HUES6 (cell line): ENCODE data around the gene PRR7.

ENCODE experiments used
- H3K27ac ChIP-seq: 2 replicates; pipeline ENCODE4 v1.7.0; 2013; ENCODE audit warnings: low read depth, mild to moderate bottlenecking, low read length, inconsistent platforms
- H3K27me3 ChIP-seq: 2 replicates; pipeline ENCODE4 v1.6.1; 2013; ENCODE audit warnings: low read length; ENCODE audit not compliant: control insufficient read depth, insufficient read depth
- H3K36me3 ChIP-seq: 2 replicates; pipeline ENCODE4 v1.6.1; 2013; ENCODE audit warnings: low read length; ENCODE audit not compliant: control insufficient read depth, insufficient read depth
- H3K4me1 ChIP-seq: 2 replicates; pipeline ENCODE4 v1.6.1; 2013; ENCODE audit warnings: low read length; ENCODE audit not compliant: control insufficient read depth, insufficient read depth
- H3K4me3 ChIP-seq: 2 replicates; pipeline ENCODE4 v1.5.1; 2013; ENCODE audit warnings: low read depth, low read length
- H3K9ac ChIP-seq: one replicate; pipeline ENCODE4 v1.6.1; 2013; ENCODE audit warnings: mild to moderate bottlenecking, low read length
- H3K9me3 ChIP-seq: 2 replicates; pipeline ENCODE4 v1.6.1; 2013; ENCODE audit warnings: low read depth, low read length; ENCODE audit not compliant: control insufficient read depth, insufficient read depth

Gene PRR7

GRCh38 chr5:177440211-177440989 is 6.2 kb upstream of the PRR7 start:
- Histone ChIP-seq H3K36me3 (peaks cover 54% of the 10 kb centered on the region), H3K4me1 (peaks cover 17% of the 10 kb centered on the region), H3K9me3 (no peaks in the 10 kb centered on the region), H3K9ac (peak overlapping the region; percentile 7), H3K4me3 (no peak overlapping the region), H3K27ac (no peak overlapping the region), H3K27me3 (peaks cover 4% of the 10 kb centered on the region)

GRCh38 chr5:177440990-177441780 is 5.4 kb upstream of the PRR7 start:
- Histone ChIP-seq H3K9ac (no peak overlapping the region), H3K4me1 (peaks cover 23% of the 10 kb centered on the region), H3K27ac (no peak overlapping the region), H3K36me3 (peaks cover 46% of the 10 kb centered on the region), H3K9me3 (no peaks in the 10 kb centered on the region), H3K27me3 (peaks cover 10% of the 10 kb centered on the region), H3K4me3 (no peak overlapping the region)

DNA sequence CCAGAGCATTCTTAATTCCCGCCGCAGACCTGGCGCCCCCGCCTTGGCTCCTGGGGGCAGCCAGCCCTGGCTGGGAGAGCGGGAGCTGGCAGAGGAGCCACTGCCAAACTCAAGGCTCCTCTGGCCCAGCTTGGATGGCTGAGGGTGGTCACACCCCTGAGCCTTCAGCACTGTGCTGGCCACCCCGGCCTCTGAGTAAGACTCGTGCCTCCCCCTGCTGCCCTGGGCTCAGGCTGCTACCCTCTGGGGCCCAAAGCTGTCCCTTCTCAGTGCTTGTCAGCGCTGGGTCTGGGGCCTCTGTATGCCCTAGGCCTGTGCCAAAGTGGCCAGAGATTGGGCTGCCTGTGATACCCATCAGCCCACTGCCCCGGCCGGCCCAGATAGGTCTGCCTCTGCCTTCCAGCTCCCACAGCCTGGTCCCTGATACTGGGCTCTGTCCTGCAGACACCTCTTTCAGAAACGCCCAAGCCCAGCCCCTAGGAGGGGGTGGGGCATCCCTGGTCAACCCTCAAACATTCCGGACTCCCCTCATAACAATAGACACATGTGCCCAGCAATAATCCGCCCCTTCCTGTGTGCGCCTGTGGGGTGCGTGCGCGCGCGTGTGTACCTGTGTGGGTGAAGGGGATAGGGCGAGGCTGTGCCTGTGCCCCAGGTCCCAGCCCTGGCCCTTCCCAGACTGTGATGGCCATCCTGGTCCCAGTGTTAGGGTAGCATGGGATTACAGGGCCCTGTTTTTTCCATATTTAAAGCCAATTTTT is 4.4 kb upstream of the PRR7 start:
- H3K4me3 ChIP-seq, result no peak overlapping the region
- no peak overlapping the region for H3K9ac ChIP-seq
- H3K27ac ChIP-seq, result no peak overlapping the region
- peaks cover 24% of the 10 kb centered on the region for H3K4me1 ChIP-seq
- H3K9me3 ChIP-seq, result no peaks in the 10 kb centered on the region
- H3K36me3 ChIP-seq, result peaks cover 37% of the 10 kb centered on the region
- peaks cover 11% of the 10 kb centered on the region for H3K27me3 ChIP-seq

DNA sequence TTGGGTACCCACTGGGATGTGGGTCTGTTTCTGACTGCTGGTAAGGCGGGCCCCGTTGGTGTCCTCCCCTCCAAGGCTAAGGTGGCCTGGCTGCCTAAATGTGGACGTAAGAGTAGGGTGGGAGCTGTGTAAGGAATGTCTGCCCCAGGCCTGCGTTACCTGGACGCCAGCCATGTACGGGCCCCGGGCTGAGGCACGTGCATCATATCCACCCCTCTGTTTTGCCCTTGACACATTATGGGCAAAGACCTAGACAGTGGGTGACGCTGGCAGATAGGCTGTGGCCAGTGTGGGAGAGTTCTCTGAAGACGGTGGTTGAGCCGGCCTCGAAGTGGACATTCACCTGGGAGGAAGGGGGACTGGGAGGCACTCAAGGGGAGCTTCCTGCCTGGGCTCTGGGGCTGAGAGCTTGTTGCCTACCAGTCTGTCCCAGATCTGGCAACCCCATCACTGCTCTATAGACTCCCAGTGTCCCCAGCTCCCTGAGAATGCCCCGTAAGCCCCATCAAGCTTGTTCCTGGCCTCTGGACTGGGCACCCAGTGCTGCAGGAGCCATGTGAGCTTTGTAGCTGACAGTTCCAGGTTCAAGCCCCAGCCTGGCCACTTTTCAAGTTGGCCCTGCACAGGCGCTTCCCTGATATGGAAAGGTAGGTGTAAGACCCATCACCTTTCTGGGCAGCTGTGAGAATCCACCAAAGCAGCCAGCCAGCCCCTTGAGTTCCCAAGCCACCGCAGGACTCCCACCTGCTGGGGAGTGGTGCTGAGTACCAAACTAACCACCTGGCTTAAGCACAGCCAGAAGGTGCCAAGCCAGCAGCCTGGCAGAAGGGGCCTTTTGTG is 3.2 kb upstream of the PRR7 start:
- H3K4me1 ChIP-seq, result peaks cover 33% of the 10 kb centered on the region
- no peak overlapping the region for H3K27ac ChIP-seq
- H3K9ac ChIP-seq, result no peak overlapping the region
- peaks cover 11% of the 10 kb centered on the region for H3K27me3 ChIP-seq
- H3K36me3 ChIP-seq, result peaks cover 26% of the 10 kb centered on the region
- H3K9me3 ChIP-seq, result no peaks in the 10 kb centered on the region
- H3K4me3 ChIP-seq, result no peak overlapping the region

DNA sequence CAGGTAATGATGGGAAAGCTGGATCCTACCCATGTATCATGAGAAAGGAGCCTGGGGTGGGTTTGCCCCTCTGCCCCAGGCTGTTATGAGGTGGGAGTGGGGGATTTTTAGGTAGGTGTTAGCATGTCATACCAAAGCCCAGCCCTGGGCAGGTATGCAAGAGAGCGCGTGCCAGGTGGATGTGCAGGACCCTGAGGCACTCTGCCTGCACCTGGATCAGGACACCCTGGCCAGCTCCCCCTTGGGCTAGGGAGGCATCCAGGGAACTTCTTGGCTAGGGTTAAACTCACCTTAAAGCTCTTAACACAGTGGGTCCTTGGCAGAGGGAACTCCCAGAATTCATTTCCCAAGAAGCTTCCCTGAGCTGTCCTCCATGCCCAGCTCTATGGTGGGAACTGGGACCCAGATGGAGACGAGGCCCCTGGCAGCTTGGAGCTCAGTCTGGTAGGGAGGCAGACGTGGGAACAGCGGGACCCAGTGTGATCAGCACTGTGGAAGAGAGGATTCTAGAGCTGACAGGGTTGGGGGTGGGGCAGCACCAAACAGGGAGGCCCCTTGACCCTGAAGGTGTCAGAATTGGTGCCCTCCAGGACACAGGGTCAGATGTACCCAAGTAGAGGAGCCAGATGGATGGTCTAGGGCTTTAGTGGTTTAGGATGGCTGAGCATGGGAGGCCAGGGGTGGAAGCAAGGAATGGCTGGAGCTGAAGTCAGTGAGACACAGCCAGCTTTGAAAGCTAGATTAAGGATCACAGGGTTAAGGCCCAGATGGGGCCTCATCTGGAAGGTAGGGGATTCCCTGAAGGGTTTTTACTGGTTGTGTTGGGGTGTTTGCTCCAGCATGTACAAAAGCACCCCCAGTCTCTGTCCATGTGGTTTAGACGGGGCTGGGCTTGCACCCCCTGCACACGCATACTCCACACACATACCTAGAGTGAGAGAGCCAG is 2.2 kb upstream of the PRR7 start:
- H3K9me3 ChIP-seq, result no peaks in the 10 kb centered on the region
- no peak overlapping the region for H3K9ac ChIP-seq
- H3K27ac ChIP-seq, result no peak overlapping the region
- H3K4me1 ChIP-seq, result peaks cover 38% of the 10 kb centered on the region
- no peak overlapping the region for H3K4me3 ChIP-seq
- H3K27me3 ChIP-seq, result peaks cover 11% of the 10 kb centered on the region
- peaks cover 20% of the 10 kb centered on the region; the same call in 1 of the 2 replicates for H3K36me3 ChIP-seq

DNA sequence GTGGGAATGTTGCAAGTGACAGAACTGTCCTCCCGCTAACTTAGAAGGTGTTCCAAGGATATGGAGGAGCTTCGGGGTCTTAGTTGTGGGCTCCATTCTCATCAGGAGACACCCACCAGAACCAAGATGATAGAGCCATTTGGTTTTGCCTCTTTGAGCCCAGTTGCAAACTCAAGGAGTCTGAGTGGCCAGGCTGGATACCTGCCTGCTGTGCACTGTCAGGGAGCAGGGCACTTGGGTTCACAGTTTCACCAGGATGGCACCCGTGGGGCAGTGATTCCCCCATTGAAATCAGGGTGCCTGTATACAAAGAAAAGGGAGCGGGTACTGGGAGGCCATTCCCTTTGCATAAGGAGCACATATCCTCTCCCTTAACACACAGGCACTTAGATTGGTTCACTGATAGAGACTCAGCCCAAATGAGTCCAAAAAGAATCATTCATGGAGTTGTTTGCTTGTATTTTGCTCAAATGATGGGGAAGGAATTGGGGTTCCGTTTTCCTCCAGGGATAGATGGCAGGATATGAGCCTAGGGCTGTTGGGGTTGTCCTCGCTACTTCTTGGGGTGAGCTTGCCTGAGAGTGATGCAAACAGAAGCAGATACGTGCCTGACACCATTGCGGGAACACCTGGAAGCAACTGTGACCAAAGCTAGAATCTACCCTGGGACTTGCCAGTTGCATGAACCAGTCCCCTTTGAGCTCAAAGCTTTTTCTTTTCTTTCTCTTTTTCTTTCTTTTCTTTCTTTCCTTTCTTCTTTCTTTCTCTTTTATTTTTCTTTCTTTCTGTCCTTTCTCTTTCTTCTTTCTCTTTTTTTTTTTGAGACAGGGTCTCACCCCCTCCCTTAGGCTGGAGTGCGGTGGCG is 1.3 kb upstream of the PRR7 start:
- Histone ChIP-seq H3K9me3 (no peaks in the 10 kb centered on the region), H3K27me3 (peaks cover 11% of the 10 kb centered on the region), H3K27ac (no peak overlapping the region), H3K4me1 (peaks cover 41% of the 10 kb centered on the region), H3K9ac (no peak overlapping the region), H3K36me3 (peaks cover 19% of the 10 kb centered on the region; the same call in 1 of the 2 replicates), H3K4me3 (no peak overlapping the region)

DNA sequence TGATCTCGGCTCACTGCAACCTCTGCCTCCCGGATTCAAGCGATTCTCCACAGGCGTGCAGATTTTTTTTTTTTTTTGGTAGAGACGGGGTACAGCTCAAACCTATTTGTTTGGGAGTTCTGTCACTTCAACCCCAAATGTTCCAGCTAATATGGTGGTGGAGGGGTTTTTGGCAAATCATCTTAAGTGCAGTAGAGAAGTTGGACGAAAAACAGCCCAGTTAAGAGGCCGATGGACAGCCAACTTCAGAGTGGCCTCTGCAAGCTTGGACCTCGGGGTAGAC is 756 bp upstream of the PRR7 start:
- Histone ChIP-seq H3K9me3 (no peaks in the 10 kb centered on the region), H3K9ac (peak overlapping the region; percentile 70), H3K27me3 (peaks cover 11% of the 10 kb centered on the region), H3K36me3 (peaks cover 13% of the 10 kb centered on the region; the same call in 1 of the 2 replicates), H3K4me3 (peak overlapping the region; percentile 78), H3K27ac (no peak overlapping the region), H3K4me1 (peaks cover 38% of the 10 kb centered on the region)

DNA sequence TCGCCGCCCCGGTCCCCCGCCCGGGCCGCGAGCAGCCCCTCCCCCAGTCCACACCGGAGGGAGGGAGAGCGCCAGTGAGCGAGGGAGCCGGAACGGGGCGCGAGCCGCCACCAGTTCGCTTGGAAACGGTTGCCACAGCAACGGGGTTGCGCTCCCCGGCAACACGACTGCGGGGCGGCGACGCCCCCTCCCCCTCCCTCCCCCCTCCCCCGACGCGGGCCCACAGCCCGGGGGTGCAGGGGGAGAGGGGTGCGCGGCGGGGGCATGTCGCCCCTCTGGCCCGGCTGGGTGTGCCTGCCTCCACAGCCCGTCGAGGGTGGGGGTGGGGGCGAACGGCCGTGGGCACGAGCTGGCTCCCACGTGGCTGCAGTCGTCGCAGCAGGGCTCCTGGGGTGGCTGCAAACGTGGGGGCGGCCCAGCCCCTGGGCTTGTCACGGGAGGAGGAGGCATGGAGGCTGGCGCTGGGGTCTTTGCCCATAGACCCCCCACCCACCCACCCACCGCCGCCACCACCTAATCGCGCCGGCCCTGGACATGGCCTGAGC is 524 bp downstream of the PRR7 start:
- Histone ChIP-seq H3K4me3 (peak overlapping the region; percentile 78), H3K36me3 (peaks cover 5% of the 10 kb centered on the region; the same call in 1 of the 2 replicates), H3K9me3 (no peaks in the 10 kb centered on the region), H3K4me1 (peaks cover 38% of the 10 kb centered on the region), H3K9ac (peak overlapping the region; percentile 74), H3K27me3 (peaks cover 11% of the 10 kb centered on the region), H3K27ac (no peak overlapping the region)

DNA sequence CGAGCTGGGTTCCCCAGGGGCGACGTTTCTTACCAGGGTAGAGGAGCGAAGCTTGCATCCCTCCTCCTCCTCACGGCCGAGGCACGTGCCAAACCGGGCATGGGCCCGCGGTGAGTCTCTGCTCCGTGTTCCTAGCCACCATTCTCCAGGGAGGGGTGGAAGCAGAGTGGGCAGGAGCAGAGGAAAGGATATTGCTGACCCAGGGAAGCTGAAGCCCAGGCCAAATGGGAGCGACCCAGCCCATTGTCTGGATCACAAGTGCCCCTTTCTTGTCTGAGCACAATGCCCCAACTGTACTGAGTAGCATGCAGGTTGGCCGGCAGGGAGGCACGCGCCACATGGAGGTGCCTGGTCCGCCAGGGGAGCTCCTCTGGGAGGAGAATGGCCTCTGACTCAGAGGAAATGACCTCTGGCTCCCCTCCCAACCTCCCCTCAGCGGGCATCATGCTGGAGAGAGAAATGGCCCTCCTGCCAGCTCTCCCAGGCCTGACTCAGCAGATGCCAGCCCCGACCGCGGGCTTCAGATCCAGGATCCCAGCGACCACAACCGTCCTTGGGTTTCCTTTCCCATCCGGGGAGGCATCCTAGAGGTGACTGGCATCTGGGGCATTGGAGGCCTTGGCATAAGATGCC is 1.1 kb downstream of the PRR7 start:
- H3K9ac ChIP-seq, result peak overlapping the region; percentile 74
- peaks cover 43% of the 10 kb centered on the region for H3K4me1 ChIP-seq
- H3K27me3 ChIP-seq, result peaks cover 11% of the 10 kb centered on the region
- no peaks in the 10 kb centered on the region for H3K9me3 ChIP-seq
- no peaks in the 10 kb centered on the region for H3K36me3 ChIP-seq
- H3K27ac ChIP-seq, result 0 out of 2 replicates have a peak overlapping the region, but pooled peaks have one; percentile 32
- H3K4me3 ChIP-seq, result peak overlapping the region; percentile 78
